SU-DHL-6 (cell line): ENCODE measurements around the gene EFL1.

Experiments used
- H2AFZ ChIP-seq: fragments of 200-600 bp; sonication (generic); 2 replicates; pipeline ENCODE4 v1.6.1; 2014; ENCODE audit warnings: low read depth, mild to moderate bottlenecking, moderate library complexity, mixed read lengths, antibody characterized with exemption, low read length; ENCODE audit not compliant: severe bottlenecking
- H3F3A ChIP-seq: fragments of 200-600 bp; shearing (Covaris generic); 2 replicates; pipeline ENCODE4 v1.6.0; 2016; ENCODE audit warnings: antibody characterized with exemption, mild to moderate bottlenecking; ENCODE audit not compliant: insufficient read depth
- H3K27ac ChIP-seq: fragments of 200-600 bp; sonication (generic); 2 replicates; pipeline ENCODE4 v1.5.1; 2016; ENCODE audit warnings: low read depth, mild to moderate bottlenecking, low read length, moderate library complexity, mixed read lengths
- H3K27me3 ChIP-seq: fragments of 200-600 bp; sonication (generic), shearing (Covaris generic); 2 replicates; pipeline ENCODE4 v1.6.0; 2014; ENCODE audit warnings: mild to moderate bottlenecking, low read length
- H3K36me3 ChIP-seq: fragments of 200-600 bp; sonication (generic); 2 replicates; pipeline ENCODE4 v1.6.1; 2014; ENCODE audit warnings: mild to moderate bottlenecking, low read length, mixed read lengths
- H3K4me2 ChIP-seq: fragments of 300-600, 200-600 bp; shearing (Covaris generic), sonication (generic); 2 replicates; pipeline ENCODE4 v1.6.0; 2014; ENCODE audit warnings: low read length, low read depth, mild to moderate bottlenecking; ENCODE audit not compliant: poor library complexity, severe bottlenecking
- H3K4me3 ChIP-seq: fragments of 200-600 bp; sonication (generic); 2 replicates; pipeline ENCODE4 v1.5.1; 2014; ENCODE audit warnings: antibody characterized with exemption, low read length, mild to moderate bottlenecking, mixed read lengths; ENCODE audit not compliant: insufficient read depth, poor library complexity, severe bottlenecking
- H3K79me2 ChIP-seq: fragments of 200-600 bp; sonication (generic); 2 replicates; pipeline ENCODE4 v1.6.1; 2014; ENCODE audit warnings: mild to moderate bottlenecking, low read length, moderate library complexity; ENCODE audit not compliant: insufficient read depth
- H3K9ac ChIP-seq: fragments of 200-600 bp; sonication (generic); 2 replicates; pipeline ENCODE4 v1.7.0; 2014; ENCODE audit warnings: mild to moderate bottlenecking, low read length
- H3K9me2 ChIP-seq: fragments of 200-600 bp; sonication (generic); replicated peaks from 2 replicates; pipeline ENCODE4 v1.6.1; 2014; ENCODE audit warnings: low read length; ENCODE audit not compliant: insufficient read depth
- H3K9me3 ChIP-seq: fragments of 200-600 bp; sonication (generic); 2 replicates; pipeline ENCODE4 v1.6.1; 2014; ENCODE audit warnings: low read length, mixed read lengths; ENCODE audit not compliant: insufficient read depth
- H4K20me1 ChIP-seq: fragments of 200-600 bp; sonication (generic); 2 replicates; pipeline ENCODE4 v1.6.1; 2014; ENCODE audit warnings: low read depth, mild to moderate bottlenecking, antibody characterized with exemption, low read length, moderate library complexity, mixed read lengths
- CTCF ChIP-seq: fragments of 200-600 bp; sonication (generic); IDR thresholded peaks from one replicate; pipeline ENCODE4 v1.5.1; 2017; ENCODE audit warnings: antibody characterized with exemption, mild to moderate bottlenecking, low read length, moderate library complexity; ENCODE audit not compliant: insufficient read depth, poor library complexity, severe bottlenecking
- EZH2phosphoT487 ChIP-seq: fragments of 200-600 bp; sonication (generic), shearing (Covaris generic); conservative IDR thresholded peaks from 2 replicates; pipeline ENCODE4 v1.6.1; 2018; ENCODE audit warnings: mild to moderate bottlenecking, antibody characterized with exemption, low read length, moderate library complexity, mixed read lengths

Gene EFL1

GRCh38 chr15:82127581-82127980, 135.0 kb downstream of the EFL1 start:
- Histone ChIP-seq H4K20me1 (no peaks in the 10 kb centered on the region), H3K27ac (no peak overlapping the region), H2AFZ (no peak overlapping the region), H3K9me2 (no peaks in the 10 kb centered on the region), H3K9ac (no peak overlapping the region), H3K36me3 (no peaks in the 10 kb centered on the region), H3K79me2 (no peaks in the 10 kb centered on the region), H3F3A (no peaks in the 10 kb centered on the region), H3K27me3 (no peaks in the 10 kb centered on the region), H3K4me2 (no peak overlapping the region), H3K9me3 (no peaks in the 10 kb centered on the region), H3K4me3 (no peak overlapping the region)
- TF ChIP-seq EZH2phosphoT487 (no peak), CTCF (no peak)

GRCh38 chr15:82126346-82126745, 136.2 kb downstream of the EFL1 start:
- no peaks in the 10 kb centered on the region for H4K20me1 ChIP-seq
- no peak overlapping the region for H3K4me2 ChIP-seq
- no peaks in the 10 kb centered on the region for H3K79me2 ChIP-seq
- no peaks in the 10 kb centered on the region for H3K27me3 ChIP-seq
- no peak overlapping the region for H2AFZ ChIP-seq
- no peaks in the 10 kb centered on the region for H3K9me2 ChIP-seq
- H3K4me3 ChIP-seq, result no peak overlapping the region
- no peaks in the 10 kb centered on the region for H3K9me3 ChIP-seq
- no peaks in the 10 kb centered on the region for H3K36me3 ChIP-seq
- no peak overlapping the region for H3K9ac ChIP-seq
- H3F3A ChIP-seq, result no peaks in the 10 kb centered on the region
- no peak for TF ChIP-seq CTCF
- no peak for TF ChIP-seq EZH2phosphoT487
- no peak overlapping the region for H3K27ac ChIP-seq

GRCh38 chr15:82124331-82125263, 137.9 kb downstream of the EFL1 start:
- Histone ChIP-seq H4K20me1 (no peaks in the 10 kb centered on the region), H3K27ac (no peak overlapping the region), H3K4me2 (no peak overlapping the region), H3K27me3 (no peaks in the 10 kb centered on the region), H3K9me3 (no peaks in the 10 kb centered on the region), H3F3A (no peaks in the 10 kb centered on the region), H3K9me2 (no peaks in the 10 kb centered on the region), H3K36me3 (no peaks in the 10 kb centered on the region), H3K9ac (no peak overlapping the region), H3K79me2 (no peaks in the 10 kb centered on the region), H2AFZ (no peak overlapping the region), H3K4me3 (no peak overlapping the region)
- TF ChIP-seq CTCF (no peak), EZH2phosphoT487 (no peak)
